ENCODE measurements around the gene FFAR3. TPM values are rescaled to one million over a fixed set of nuclear protein-coding genes. Genes with fewer than 3 reads are reported as not detected.

FFAR3 gene
- total and polyA plus RNA-seq, 2 donors (not counting 1 experiment from before 2014, with no cell fraction given), result not detected

- TF ChIP-seq EZH2 (IDR thresholded peaks at IDR 0.05; ENCODE audit: low read length, missing control alignments) (no peak), CTCF (conservative IDR thresholded peaks at IDR 0.05 in 1 of 2, IDR thresholded peaks at IDR 0.05 in 1 of 2; ENCODE audit: low read depth in 1 of 2, low read length in 2 of 2) (no peak)
- no peaks in the 10 kb centered on the region for H3K27me3 ChIP-seq (ENCODE audit: control insufficient read depth, insufficient read depth, low read length)
- H3K9ac ChIP-seq (ENCODE audit: insufficient read depth, low read length), result no peak overlapping the region
- H3K79me2 ChIP-seq (ENCODE audit: control insufficient read depth, insufficient read depth, low read length), result no peaks in the 10 kb centered on the region
- H2AFZ ChIP-seq (ENCODE audit: low read length), result no peak overlapping the region
- H3K36me3 ChIP-seq (ENCODE audit: control insufficient read depth, insufficient read depth, low read length), result no peaks in the 10 kb centered on the region
- H3K27ac ChIP-seq (ENCODE audit: insufficient read depth, low read length), result no peak overlapping the region
- no peaks in the 10 kb centered on the region for H3K9me3 ChIP-seq (ENCODE audit: control insufficient read depth, insufficient read depth, low read depth, low read length)
- no peak overlapping the region for H3K4me3 ChIP-seq (replicated peaks in 1 of 4; ENCODE audit: control extremely low read depth in 1 of 4, insufficient read depth in 1 of 4, low read depth in 3 of 4, low read length in 4 of 4)
- H3K4me2 ChIP-seq (ENCODE audit: extremely low read depth, insufficient read depth, low read length), result no peak overlapping the region
- no peak for DNase-seq (ENCODE audit: low read depth in 2 of 2)
- no peaks in the 10 kb centered on the region for H3K4me1 ChIP-seq (ENCODE audit: control insufficient read depth, extremely low read depth, insufficient read depth, low read length)
- H4K20me1 ChIP-seq (ENCODE audit: control insufficient read depth, extremely low read depth, insufficient read depth, low read length), result no peaks in the 10 kb centered on the region
Observed at GRCh38 chr19:35360880-35361420, 2.7 kb downstream of the FFAR3 start.

GRCh38 chr19:35362261-35363000 is 4.2 kb downstream of the FFAR3 start:
- Histone ChIP-seq H3K4me2 (ENCODE audit: extremely low read depth, insufficient read depth, low read length) (no peak overlapping the region), H3K27me3 (ENCODE audit: control insufficient read depth, insufficient read depth, low read length) (no peaks in the 10 kb centered on the region), H3K36me3 (ENCODE audit: control insufficient read depth, insufficient read depth, low read length) (no peaks in the 10 kb centered on the region), H3K9ac (ENCODE audit: insufficient read depth, low read length) (no peak overlapping the region), H2AFZ (ENCODE audit: low read length) (no peak overlapping the region), H3K27ac (ENCODE audit: insufficient read depth, low read length) (no peak overlapping the region), H3K79me2 (ENCODE audit: control insufficient read depth, insufficient read depth, low read length) (no peaks in the 10 kb centered on the region), H3K9me3 (ENCODE audit: control insufficient read depth, insufficient read depth, low read depth, low read length) (no peaks in the 10 kb centered on the region), H3K4me1 (ENCODE audit: control insufficient read depth, extremely low read depth, insufficient read depth, low read length) (no peaks in the 10 kb centered on the region), H3K4me3 (replicated peaks in 1 of 4; ENCODE audit: control extremely low read depth in 1 of 4, insufficient read depth in 1 of 4, low read depth in 3 of 4, low read length in 4 of 4) (no peak overlapping the region), H4K20me1 (ENCODE audit: control insufficient read depth, extremely low read depth, insufficient read depth, low read length) (no peaks in the 10 kb centered on the region)
- no peak for DNase-seq (ENCODE audit: low read depth in 2 of 2)
- TF ChIP-seq EZH2 (IDR thresholded peaks at IDR 0.05; ENCODE audit: low read length, missing control alignments) (no peak), CTCF (conservative IDR thresholded peaks at IDR 0.05 in 1 of 2, IDR thresholded peaks at IDR 0.05 in 1 of 2; ENCODE audit: low read depth in 1 of 2, low read length in 2 of 2) (no peak)

GRCh38 chr19:35363001-35363590 is 4.8 kb downstream of the FFAR3 start:
- Histone ChIP-seq H3K4me3 (replicated peaks in 1 of 4; ENCODE audit: control extremely low read depth in 1 of 4, insufficient read depth in 1 of 4, low read depth in 3 of 4, low read length in 4 of 4) (no peak overlapping the region), H3K79me2 (ENCODE audit: control insufficient read depth, insufficient read depth, low read length) (no peaks in the 10 kb centered on the region), H3K9me3 (ENCODE audit: control insufficient read depth, insufficient read depth, low read depth, low read length) (no peaks in the 10 kb centered on the region), H3K4me2 (ENCODE audit: extremely low read depth, insufficient read depth, low read length) (no peak overlapping the region), H3K27ac (ENCODE audit: insufficient read depth, low read length) (no peak overlapping the region), H3K9ac (ENCODE audit: insufficient read depth, low read length) (no peak overlapping the region), H4K20me1 (ENCODE audit: control insufficient read depth, extremely low read depth, insufficient read depth, low read length) (no peaks in the 10 kb centered on the region), H3K36me3 (ENCODE audit: control insufficient read depth, insufficient read depth, low read length) (no peaks in the 10 kb centered on the region), H2AFZ (ENCODE audit: low read length) (no peak overlapping the region), H3K4me1 (ENCODE audit: control insufficient read depth, extremely low read depth, insufficient read depth, low read length) (no peaks in the 10 kb centered on the region), H3K27me3 (ENCODE audit: control insufficient read depth, insufficient read depth, low read length) (no peaks in the 10 kb centered on the region)
- TF ChIP-seq EZH2 (IDR thresholded peaks at IDR 0.05; ENCODE audit: low read length, missing control alignments) (no peak), CTCF (conservative IDR thresholded peaks at IDR 0.05 in 1 of 2, IDR thresholded peaks at IDR 0.05 in 1 of 2; ENCODE audit: low read depth in 1 of 2, low read length in 2 of 2) (no peak)
- DNase-seq (ENCODE audit: low read depth in 2 of 2), result no peak
